ENCODE results near the gene TMIGD2.

Gene TMIGD2

GRCh38 chr19:4318460-4318859, 16.3 kb upstream of the TMIGD2 start:
- H3K27me3 Mint-ChIP-seq, result no peaks in the 10 kb centered on the region
- no peak for DNase-seq
- peaks cover 29% of the 10 kb centered on the region for H3K9me3 Mint-ChIP-seq
- H3K4me1 Mint-ChIP-seq, result no peaks in the 10 kb centered on the region
- H3K27ac Mint-ChIP-seq, result peak overlapping the region; percentile 33
- peaks cover 13% of the 10 kb centered on the region for H3K36me3 Mint-ChIP-seq
- CTCF ChIA-PET, result no interaction called here
- H3K4me3 Mint-ChIP-seq, result no peak overlapping the region

- no peak overlapping the region for H3K27ac Mint-ChIP-seq
- H3K4me1 Mint-ChIP-seq, result no peaks in the 10 kb centered on the region
- no peak overlapping the region for H3K4me3 Mint-ChIP-seq
- no peak for DNase-seq
- H3K27me3 Mint-ChIP-seq, result no peaks in the 10 kb centered on the region
- peaks cover 26% of the 10 kb centered on the region for H3K9me3 Mint-ChIP-seq
- CTCF ChIA-PET, result no interaction called here
- H3K36me3 Mint-ChIP-seq, result peaks cover 13% of the 10 kb centered on the region
These were observed 14.8 kb upstream of the TMIGD2 start for GRCh38 chr19:4316956-4317355.

- Mint-ChIP-seq H3K4me3 (no peak overlapping the region), H3K27me3 (no peaks in the 10 kb centered on the region), H3K9me3 (peaks cover 5% of the 10 kb centered on the region), H3K36me3 (peaks cover 10% of the 10 kb centered on the region), H3K27ac (no peak overlapping the region), H3K4me1 (no peaks in the 10 kb centered on the region)
- CTCF ChIA-PET, result no interaction called here
- no peak for DNase-seq
These were observed 11.8 kb upstream of the TMIGD2 start for GRCh38 chr19:4313847-4314490.

DNA sequence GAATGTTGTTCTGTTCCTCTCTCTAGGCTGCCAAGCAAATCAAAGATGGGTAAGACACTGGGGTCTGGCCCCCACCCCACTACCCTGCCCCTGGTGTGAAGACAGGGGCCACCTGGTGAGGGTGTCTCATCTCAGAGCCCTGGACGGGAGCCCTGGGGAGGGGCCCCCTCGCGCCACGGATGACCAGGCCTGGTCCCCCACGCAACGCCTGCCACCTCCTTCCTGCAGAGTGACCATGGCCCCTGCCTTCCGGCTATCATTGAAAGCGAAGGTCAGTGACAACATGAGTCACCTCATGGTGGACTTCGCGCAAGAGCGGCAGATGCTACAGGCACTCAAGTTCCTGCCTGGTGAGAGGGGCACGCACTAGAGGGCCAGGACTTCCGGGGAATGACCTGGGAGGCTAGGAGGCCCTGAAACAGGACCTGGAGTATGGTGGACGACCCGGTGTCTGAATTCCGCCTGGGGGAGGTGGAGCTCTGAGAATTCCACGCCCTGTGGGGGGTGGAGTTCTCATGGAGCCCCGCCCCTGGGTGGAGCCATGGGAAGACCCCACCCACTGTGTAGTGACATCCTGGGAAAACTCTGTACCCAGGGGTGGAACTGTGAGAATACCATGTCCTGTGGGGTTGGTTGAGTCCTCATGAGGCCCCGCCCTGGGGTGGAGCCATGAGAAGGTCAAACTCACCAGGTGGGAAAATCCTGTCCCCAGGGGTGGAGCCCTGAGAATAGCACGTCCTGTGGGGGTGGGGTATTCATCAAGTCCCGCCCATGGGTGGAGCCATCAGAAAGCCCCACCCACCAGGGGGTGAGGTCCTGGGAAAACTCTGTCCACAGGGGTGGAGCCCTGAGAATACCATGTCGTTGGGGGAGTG, 8.3 kb upstream of the TMIGD2 start:
- CTCF ChIA-PET, result no interaction called here
- H3K36me3 Mint-ChIP-seq, result peaks cover 2% of the 10 kb centered on the region
- H3K4me1 Mint-ChIP-seq, result peaks cover 4% of the 10 kb centered on the region
- H3K4me3 Mint-ChIP-seq, result no peak overlapping the region
- no peak overlapping the region for H3K27ac Mint-ChIP-seq
- DNase-seq, result no peak
- H3K27me3 Mint-ChIP-seq, result peaks cover 3% of the 10 kb centered on the region
- no peaks in the 10 kb centered on the region for H3K9me3 Mint-ChIP-seq

DNA sequence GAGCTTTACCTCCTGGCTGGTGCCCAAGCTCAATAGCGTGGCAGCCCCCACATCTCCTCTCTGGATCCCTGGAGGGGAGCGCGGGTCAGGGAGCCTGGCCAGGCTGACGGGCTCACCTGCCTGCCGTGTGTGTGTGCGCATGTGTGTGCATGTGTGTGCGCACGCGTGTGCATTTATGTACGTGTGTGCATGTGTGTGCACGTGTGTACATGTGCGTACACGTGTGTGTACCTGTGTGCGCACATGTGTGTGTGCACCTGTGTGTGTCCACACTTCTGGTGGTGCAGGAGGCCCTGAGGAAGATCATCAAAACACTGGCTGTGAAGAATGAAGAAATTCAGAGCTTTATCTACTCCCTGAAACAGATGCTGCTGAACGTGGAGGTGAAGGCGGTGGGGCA, 3.5 kb upstream of the TMIGD2 start:
- CTCF ChIA-PET, result interaction anchor here (1.3 kb wide), 1 partner anchor 19 kb away, joined by 3 read pairs; no protein-coding TSS in a partner anchor
- no peaks in the 10 kb centered on the region for H3K9me3 Mint-ChIP-seq
- peaks cover 3% of the 10 kb centered on the region for H3K27me3 Mint-ChIP-seq
- H3K4me3 Mint-ChIP-seq, result peak overlapping the region; percentile 66
- H3K27ac Mint-ChIP-seq, result no peak overlapping the region
- peaks cover under 1% of the 10 kb centered on the region for H3K36me3 Mint-ChIP-seq
- peaks cover 41% of the 10 kb centered on the region for H3K4me1 Mint-ChIP-seq
- DNase-seq, result no peak

- Mint-ChIP-seq H3K4me3 (peak overlapping the region; percentile 66), H3K36me3 (peaks cover 3% of the 10 kb centered on the region), H3K27me3 (peaks cover 3% of the 10 kb centered on the region), H3K4me1 (peaks cover 44% of the 10 kb centered on the region), H3K27ac (no peak overlapping the region), H3K9me3 (no peaks in the 10 kb centered on the region)
- CTCF ChIA-PET, result no interaction called here
- DNase-seq, result no peak
These were observed 3.0 kb upstream of the TMIGD2 start for GRCh38 chr19:4305257-4305612.

DNA sequence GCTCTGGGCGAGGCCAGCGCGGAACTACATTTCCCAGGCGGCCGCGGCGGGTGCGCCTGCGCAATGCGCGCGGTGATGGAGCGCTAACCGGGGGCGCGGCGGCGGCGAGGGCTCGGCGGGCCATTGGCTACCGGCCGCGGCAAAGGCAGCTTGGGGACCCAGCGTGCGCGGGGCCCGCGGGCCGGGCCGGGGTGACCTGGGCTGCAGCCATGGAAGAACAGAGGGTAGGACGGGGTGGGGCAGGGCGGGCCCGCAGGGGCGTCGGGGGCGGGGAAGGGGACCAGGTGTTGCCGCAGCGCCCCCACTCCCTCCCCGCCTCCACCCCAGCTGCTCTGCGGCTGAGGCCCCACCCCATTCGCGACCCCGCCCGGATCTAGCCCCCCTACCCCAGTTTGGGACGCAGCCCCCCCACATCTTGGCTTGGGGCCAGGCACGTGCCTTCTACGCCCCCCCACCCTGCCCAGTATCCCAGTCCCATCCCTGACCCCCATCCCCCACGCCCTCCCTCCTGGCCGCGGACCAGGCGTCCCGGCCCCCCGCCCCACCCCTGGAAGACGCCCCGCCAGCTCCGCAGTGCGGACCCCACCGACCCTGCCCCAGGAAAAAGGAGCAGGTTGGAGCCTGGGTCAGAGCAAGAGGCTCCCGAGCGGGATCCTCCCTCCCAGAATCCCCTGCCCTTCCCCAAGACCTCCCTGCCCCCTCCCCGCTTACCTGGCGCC, 2.5 kb upstream of the TMIGD2 start, which contains the start of gene FSD1:
FSD1 (plus strand) TSS at position 61 of the 719 bp plus-strand sequence; CDS start at position 210, 149 bp downstream.
- H3K27ac Mint-ChIP-seq, result peak within 1 kb of the TSS; percentile 84
- H3K36me3 Mint-ChIP-seq, result peaks cover 3% of the 10 kb centered on the region
- H3K27me3 Mint-ChIP-seq, result peaks cover 3% of the 10 kb centered on the region
- CTCF ChIA-PET, result interaction anchor here (1.3 kb wide), 1 partner anchor 38 kb away, joined by 5 read pairs; no protein-coding TSS in a partner anchor
- DNase-seq, result peak; percentile 83
- H3K4me3 Mint-ChIP-seq, result peak within 1 kb of the TSS; percentile 66
- no peaks in the 10 kb centered on the region for H3K9me3 Mint-ChIP-seq
- peaks cover 47% of the 10 kb centered on the region for H3K4me1 Mint-ChIP-seq

GRCh38 chr19:4303819-4304537, 1.8 kb upstream of the TMIGD2 start:
- DNase-seq, result no peak
- Mint-ChIP-seq H3K36me3 (peaks cover 3% of the 10 kb centered on the region), H3K9me3 (no peaks in the 10 kb centered on the region), H3K4me3 (peak overlapping the region; percentile 60), H3K4me1 (peaks cover 50% of the 10 kb centered on the region), H3K27me3 (peaks cover 3% of the 10 kb centered on the region), H3K27ac (peak overlapping the region; percentile 84)
- CTCF ChIA-PET, result interaction anchor here (0.7 to 1.3 kb wide), 2 partner anchors 37 to 67 kb away, joined by 3 to 5 read pairs; no protein-coding TSS in a partner anchor

DNA sequence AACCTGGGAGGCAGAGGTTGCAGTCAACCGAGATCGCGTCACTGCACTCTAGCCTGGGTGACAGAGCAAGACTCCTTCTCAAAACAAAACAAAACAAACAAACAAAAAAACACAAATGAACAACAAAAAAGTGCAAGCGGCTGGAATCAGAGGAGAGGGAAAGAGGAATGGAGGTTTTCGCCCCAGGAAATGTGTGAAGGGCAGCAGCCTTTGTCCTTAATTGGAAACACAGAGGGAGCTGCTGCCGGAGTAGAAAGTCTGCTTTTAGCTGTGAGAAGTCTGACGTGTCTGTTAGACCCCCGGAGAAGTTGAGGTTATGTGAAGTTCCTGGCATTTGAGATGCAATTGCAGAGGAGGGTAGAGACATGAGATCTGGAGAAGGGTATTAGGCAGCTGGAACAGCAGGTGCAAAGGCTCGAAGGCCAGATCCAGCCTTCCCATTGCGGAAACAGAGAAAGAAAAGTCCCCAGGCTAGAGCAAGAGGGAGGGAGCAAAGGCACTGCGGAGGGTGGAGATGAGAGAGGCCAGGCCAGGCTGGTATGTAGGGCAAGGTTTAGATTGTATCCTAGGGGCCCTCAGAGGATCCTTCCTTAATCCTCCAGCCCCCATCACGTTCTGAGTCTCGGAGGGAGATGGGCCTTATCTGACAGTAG, 473 bp downstream of the TMIGD2 start:
- no peaks in the 10 kb centered on the region for H3K9me3 Mint-ChIP-seq
- peak overlapping the region; percentile 94 for H3K27ac Mint-ChIP-seq
- DNase-seq, result peak; percentile 38
- CTCF ChIA-PET, result interaction anchor here (0.7 kb wide), 1 partner anchor 20 kb away, joined by 3 read pairs; no protein-coding TSS in a partner anchor
- H3K4me1 Mint-ChIP-seq, result peaks cover 57% of the 10 kb centered on the region
- H3K36me3 Mint-ChIP-seq, result peaks cover 6% of the 10 kb centered on the region
- peaks cover 2% of the 10 kb centered on the region for H3K27me3 Mint-ChIP-seq
- peak overlapping the region; percentile 84 for H3K4me3 Mint-ChIP-seq

- peak overlapping the region; percentile 94 for H3K27ac Mint-ChIP-seq
- no peak for DNase-seq
- CTCF ChIA-PET, result no interaction called here
- H3K27me3 Mint-ChIP-seq, result no peaks in the 10 kb centered on the region
- H3K36me3 Mint-ChIP-seq, result peaks cover 6% of the 10 kb centered on the region
- peaks cover 55% of the 10 kb centered on the region for H3K4me1 Mint-ChIP-seq
- H3K9me3 Mint-ChIP-seq, result no peaks in the 10 kb centered on the region
- H3K4me3 Mint-ChIP-seq, result peak overlapping the region; percentile 84
These were observed 1.6 kb downstream of the TMIGD2 start for GRCh38 chr19:4300589-4300988.

GRCh38 chr19:4298810-4299550, 3.2 kb downstream of the TMIGD2 start:
- H3K9me3 Mint-ChIP-seq, result no peaks in the 10 kb centered on the region
- H3K4me3 Mint-ChIP-seq, result peak overlapping the region; percentile 29
- no peaks in the 10 kb centered on the region for H3K27me3 Mint-ChIP-seq
- H3K4me1 Mint-ChIP-seq, result peaks cover 47% of the 10 kb centered on the region
- CTCF ChIA-PET, result interaction anchor here (0.9 kb wide), 1 partner anchor 54 kb away, joined by 3 read pairs; no protein-coding TSS in a partner anchor
- peaks cover 12% of the 10 kb centered on the region for H3K36me3 Mint-ChIP-seq
- H3K27ac Mint-ChIP-seq, result peak overlapping the region; percentile 40
- DNase-seq, result no peak

DNA sequence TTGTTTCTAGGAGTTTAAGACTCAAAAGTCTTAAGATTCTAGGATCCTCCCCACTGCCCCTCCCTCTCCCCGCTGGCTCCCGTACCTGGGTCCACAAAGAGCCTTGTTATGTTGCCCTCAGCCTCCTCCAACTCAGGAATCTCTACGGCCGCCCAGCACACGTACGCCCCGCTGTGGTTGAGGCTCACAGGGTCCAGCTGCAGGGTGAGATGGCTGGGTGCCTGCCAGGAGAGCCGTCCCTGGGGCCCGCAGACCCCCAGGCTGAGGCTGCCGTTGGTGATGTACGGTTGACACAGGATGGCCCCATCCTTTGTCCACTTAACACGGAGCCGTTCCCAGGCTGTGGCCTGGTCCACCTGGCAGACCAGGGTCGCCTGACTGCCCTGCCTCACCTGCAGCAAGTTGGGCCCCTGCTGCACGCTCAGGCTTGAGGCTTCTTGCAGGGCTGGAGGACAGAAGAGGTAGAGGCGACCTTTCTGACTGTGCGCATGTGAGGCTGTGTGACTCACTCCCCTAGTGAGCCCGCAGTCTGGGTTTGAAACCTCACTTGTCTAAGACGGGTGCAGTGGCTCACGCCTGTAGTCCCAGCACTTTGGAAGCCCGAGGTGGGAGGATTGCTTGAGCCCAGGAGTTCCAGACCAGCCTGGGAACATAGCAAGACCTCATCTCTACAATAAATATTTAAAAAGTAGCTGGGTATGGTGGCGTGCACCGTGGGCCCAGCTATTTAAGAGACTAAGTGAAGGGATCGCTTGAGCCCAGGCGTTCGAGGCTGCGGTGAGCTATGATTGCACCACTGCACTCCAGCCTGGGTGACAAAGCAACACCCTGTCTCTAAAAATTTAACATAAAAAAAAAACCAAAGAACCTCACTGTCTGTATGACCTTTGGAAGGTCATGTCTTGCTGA, 4.0 kb downstream of the TMIGD2 start:
- no peaks in the 10 kb centered on the region for H3K27me3 Mint-ChIP-seq
- H3K36me3 Mint-ChIP-seq, result peaks cover 12% of the 10 kb centered on the region
- H3K27ac Mint-ChIP-seq, result peak overlapping the region; percentile 40
- no peaks in the 10 kb centered on the region for H3K9me3 Mint-ChIP-seq
- DNase-seq, result no peak
- H3K4me1 Mint-ChIP-seq, result peaks cover 40% of the 10 kb centered on the region
- CTCF ChIA-PET, result interaction anchor here (0.9 to 1.1 kb wide), 2 partner anchors 30 to 55 kb away, joined by 3 read pairs; no protein-coding TSS in a partner anchor
- no peak overlapping the region for H3K4me3 Mint-ChIP-seq
